ENCODE data around the gene LIMCH1. TPM values are rescaled to one million over a fixed set of nuclear protein-coding genes. Genes with fewer than 3 reads are reported as not detected.

Gene LIMCH1
- total RNA-seq, 6 experiments from 2014 or later = 14.4 to 236 (median 205) TPM

DNA sequence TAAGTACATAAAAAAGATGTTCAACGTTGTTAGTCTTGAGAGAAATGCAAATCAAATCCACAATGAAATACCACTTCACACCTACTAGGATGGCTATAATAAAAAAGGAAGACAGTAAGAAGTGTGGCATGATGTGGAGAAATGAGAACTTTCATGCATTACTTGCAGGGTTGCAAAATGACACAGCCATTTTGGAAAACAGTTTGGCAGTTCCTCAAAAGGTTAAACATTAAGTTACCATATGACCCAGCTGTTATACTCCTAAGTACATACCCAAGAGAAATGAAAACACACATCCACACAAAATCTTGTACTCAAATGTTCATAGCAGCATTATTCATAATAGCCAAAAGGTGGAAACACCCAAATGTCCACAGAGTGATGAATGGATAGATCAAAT is 25.8 kb upstream of the LIMCH1 start:
- H3K36me3 Mint-ChIP-seq (ENCODE audit: low read depth) = peaks cover 23% of the 10 kb centered on the region; the same call in 1 of the 2 replicates
- peaks cover 96% of the 10 kb centered on the region for H3K4me1 Mint-ChIP-seq (ENCODE audit: low read depth)
- DNase-seq = no peak
- no peaks in the 10 kb centered on the region for H3K9me3 Mint-ChIP-seq
- no peak for TF ChIP-seq CTCF (IDR thresholded peaks at IDR 0.05)
- no peak overlapping the region for H3K4me3 Mint-ChIP-seq
- no peak overlapping the region; the same call in 1 of the 2 replicates for H3K27ac Mint-ChIP-seq
- H3K27me3 Mint-ChIP-seq (ENCODE audit: insufficient read depth) = peaks cover 3% of the 10 kb centered on the region; the same call in 1 of the 2 replicates

DNA sequence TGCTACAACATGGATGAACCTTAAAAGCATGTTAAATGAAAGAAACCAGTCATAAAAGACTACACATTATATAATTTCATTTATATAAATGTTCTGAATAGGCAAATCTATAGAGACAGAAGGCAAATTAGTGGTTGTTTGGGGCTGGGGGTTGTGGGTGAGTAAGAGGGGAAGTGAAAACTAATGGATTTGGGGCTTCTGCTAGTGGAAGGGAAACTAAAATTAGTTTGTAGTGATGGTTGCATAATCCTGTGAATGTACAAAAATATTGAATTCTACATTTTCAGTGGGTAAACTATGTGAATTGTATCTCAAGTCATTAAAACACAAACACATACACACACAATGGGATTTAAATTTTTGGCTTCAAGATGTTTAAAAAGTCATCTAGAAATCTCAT is 25.4 kb upstream of the LIMCH1 start:
- DNase-seq = no peak

GRCh38 chr4:41514169-41514568 is 23.8 kb upstream of the LIMCH1 start:
- H3K4me1 Mint-ChIP-seq (ENCODE audit: low read depth) = peaks cover 89% of the 10 kb centered on the region
- H3K36me3 Mint-ChIP-seq (ENCODE audit: low read depth) = peaks cover 18% of the 10 kb centered on the region; the same call in 1 of the 2 replicates
- no peaks in the 10 kb centered on the region; the same call in none of the 2 replicates for H3K27me3 Mint-ChIP-seq (ENCODE audit: insufficient read depth)
- TF ChIP-seq CTCF (IDR thresholded peaks at IDR 0.05) = no peak
- H3K4me3 Mint-ChIP-seq = no peak overlapping the region
- no peaks in the 10 kb centered on the region for H3K9me3 Mint-ChIP-seq
- no peak for DNase-seq
- H3K27ac Mint-ChIP-seq = peak overlapping the region; percentile 64; the same call in 1 of the 2 replicates

More for the DNA sequence above, 25.4 kb upstream of the LIMCH1 start:
- Mint-ChIP-seq H3K27me3 (ENCODE audit: insufficient read depth) (peaks cover 3% of the 10 kb centered on the region; the same call in 1 of the 2 replicates), H3K4me1 (ENCODE audit: low read depth) (peaks cover 96% of the 10 kb centered on the region), H3K4me3 (no peak overlapping the region), H3K36me3 (ENCODE audit: low read depth) (peaks cover 23% of the 10 kb centered on the region; the same call in 1 of the 2 replicates), H3K27ac (peak overlapping the region; percentile 93; the same call in 1 of the 2 replicates), H3K9me3 (no peaks in the 10 kb centered on the region)
- no peak for TF ChIP-seq CTCF (IDR thresholded peaks at IDR 0.05)

- peak overlapping the region; percentile 8; the same call in 1 of the 2 replicates for H3K27ac Mint-ChIP-seq
These were observed 23.0 kb upstream of the LIMCH1 start for GRCh38 chr4:41514766-41515481.

DNA sequence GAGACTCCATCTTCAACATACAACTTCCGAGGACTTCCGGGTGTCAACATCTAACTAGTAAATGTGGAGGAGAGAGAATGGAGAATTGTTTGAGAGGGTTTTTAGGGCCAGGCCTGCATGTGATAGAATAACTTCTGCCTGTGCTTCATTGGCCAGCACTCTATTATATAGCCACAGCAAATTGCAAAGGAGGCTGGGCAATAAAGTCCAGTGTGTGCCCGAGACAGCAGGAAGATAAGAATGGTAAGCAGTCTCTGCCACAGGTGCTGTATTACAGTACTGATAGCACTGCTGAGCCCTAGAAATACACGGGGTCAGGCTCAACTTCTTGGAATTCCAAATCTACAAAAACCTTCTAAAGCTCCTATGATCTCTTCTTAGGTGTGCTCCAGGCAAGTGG is 20.8 kb upstream of the LIMCH1 start:
- no peak for TF ChIP-seq CTCF (IDR thresholded peaks at IDR 0.05)
- peaks cover 7% of the 10 kb centered on the region; the same call in 1 of the 2 replicates for H3K36me3 Mint-ChIP-seq (ENCODE audit: low read depth)
- H3K27me3 Mint-ChIP-seq (ENCODE audit: insufficient read depth) = peaks cover 2% of the 10 kb centered on the region
- no peak overlapping the region for H3K27ac Mint-ChIP-seq
- peaks cover 78% of the 10 kb centered on the region for H3K4me1 Mint-ChIP-seq (ENCODE audit: low read depth)
- H3K4me3 Mint-ChIP-seq = no peak overlapping the region
- DNase-seq = no peak
- no peaks in the 10 kb centered on the region for H3K9me3 Mint-ChIP-seq

More at GRCh38 chr4:41514766-41515481, 23.0 kb upstream of the LIMCH1 start:
- no peak for TF ChIP-seq CTCF (IDR thresholded peaks at IDR 0.05)
- Mint-ChIP-seq H3K9me3 (no peaks in the 10 kb centered on the region), H3K27me3 (ENCODE audit: insufficient read depth) (no peaks in the 10 kb centered on the region; the same call in none of the 2 replicates), H3K36me3 (ENCODE audit: low read depth) (peaks cover 18% of the 10 kb centered on the region; the same call in 1 of the 2 replicates), H3K4me3 (no peak overlapping the region), H3K4me1 (ENCODE audit: low read depth) (peaks cover 83% of the 10 kb centered on the region)
- DNase-seq = no peak
